HepG2 (cell line): ENCODE results near the gene KRTCAP2. TPM values are rescaled to one million over a fixed set of nuclear protein-coding genes. Genes with fewer than 3 reads are reported as not detected.
A peak's percentile ranks its signal among the peaks of the same experiment; 100 is the strongest.

ENCODE experiments used
- ARHGAP35 ChIP-seq: sonication (generic); formaldehyde crosslinking; IDR thresholded peaks from 2 replicates; pipeline ENCODE4 v1.9.0; 2022; ENCODE audit warnings: mild to moderate bottlenecking, inconsistent platforms, moderate library complexity, missing genetic modification reagents, borderline replicate concordance
- ASH2L ChIP-seq: fragments of 300-600, 200-600 bp; sonication (generic); IDR thresholded peaks from 2 replicates; pipeline ENCODE4 v1.7.0; 2017; ENCODE audit warnings: low read depth, mild to moderate bottlenecking, moderate library complexity, mixed read lengths, low read length; ENCODE audit not compliant: insufficient read length
- BCL3 ChIP-seq: sonication (generic); formaldehyde crosslinking; IDR thresholded peaks from 2 replicates; pipeline ENCODE4 v1.5.1; 2020; ENCODE audit warnings: mild to moderate bottlenecking, missing genetic modification reagents, moderate library complexity
- CREB1 ChIP-seq, 2 experiments: fragments of 450-650 bp in 1 of 2; IDR thresholded peaks; 2 replicates each; pipeline ENCODE4 v1.6.1; 2016 to 2017; ENCODE audit warnings: control low read depth in 1 of 2, mild to moderate bottlenecking in 1 of 2, missing compliant biosample characterization in 1 of 2, missing genetic modification characterization in 1 of 2
- FOXO4 ChIP-seq: sonication (generic); formaldehyde crosslinking; conservative IDR thresholded peaks from 2 replicates; pipeline ENCODE4 v1.8.1; 2023; ENCODE audit warnings: missing genetic modification reagents
- HMG20B ChIP-seq: conservative IDR thresholded peaks from 2 replicates; pipeline ENCODE4 v1.6.1; 2016; ENCODE audit warnings: missing genetic modification reagents, missing compliant biosample characterization
- HNRNPK ChIP-seq: fragments of 200-400 bp; formaldehyde crosslinking; IDR thresholded peaks from 2 replicates; pipeline ENCODE4 v1.6.1; 2018; ENCODE audit warnings: low read length, low read depth, moderate library complexity, mild to moderate bottlenecking; ENCODE audit not compliant: poor library complexity, severe bottlenecking
- HNRNPLL ChIP-seq: fragments of 200-400 bp; formaldehyde crosslinking; IDR thresholded peaks from 2 replicates; pipeline ENCODE4 v1.6.1; 2017; ENCODE audit warnings: mild to moderate bottlenecking, low read depth, low read length; ENCODE audit not compliant: poor library complexity, severe bottlenecking
- MAFF ChIP-seq: IDR thresholded peaks from 2 replicates; pipeline ENCODE4 v1.6.1; 2011; ENCODE audit warnings: low read depth, low read length, improper control_type of control experiment
- RNF2 ChIP-seq: fragments of 450-650 bp; conservative IDR thresholded peaks from 2 replicates; pipeline ENCODE4 v1.6.1; 2016; ENCODE audit warnings: low read depth
- SIX1 ChIP-seq: sonication (generic); formaldehyde crosslinking; IDR thresholded peaks from 2 replicates; pipeline ENCODE4 v1.4.0; 2020; ENCODE audit warnings: missing genetic modification reagents, borderline replicate concordance
- SYNCRIP ChIP-seq: fragments of 200-400 bp; formaldehyde crosslinking; IDR thresholded peaks from 2 replicates; pipeline ENCODE4 v1.6.1; 2018; ENCODE audit warnings: mild to moderate bottlenecking, low read depth, low read length; ENCODE audit not compliant: insufficient read depth
- YEATS2 ChIP-seq: sonication (generic); formaldehyde crosslinking; IDR thresholded peaks from 2 replicates; pipeline ENCODE4 v1.4.0; 2020; ENCODE audit warnings: missing genetic modification reagents, borderline replicate concordance
- ZNF550 ChIP-seq: sonication (generic); formaldehyde crosslinking; IDR thresholded peaks from 2 replicates; pipeline ENCODE4 v1.4.0; 2020; ENCODE audit warnings: mild to moderate bottlenecking, missing genetic modification reagents, borderline replicate concordance
- polyA plus RNA-seq, 8 experiments: library from polyadenylated mRNA; depleted of rRNA in 3 of 8; stranded (reverse) in 7 of 8; unstranded in 1 of 8; fragments of >200 nt; fragmentation: Illumina TruSeq in 4 of 8; extraction: Trizol in 4 of 8; gene quantifications; 2 replicates each; pipeline versions ENCODE4 v1.2.1 to v1.2.3, GENCODE V29; 2011 to 2016; ENCODE audit warnings: low read depth in 4 of 8, missing spikeins in 1 of 8, mixed read lengths in 1 of 8; ENCODE audit not compliant: insufficient read depth in 1 of 8
- total RNA-seq, 5 experiments: library from RNA; depleted of rRNA; stranded (reverse); fragments of >200 nt; fragmentation: Illumina TruSeq; extraction: Trizol; gene quantifications; 2 replicates each; pipeline ENCODE4 v1.2.3, GENCODE V29; 2016; ENCODE audit warnings: low read depth in 1 of 5
- TF ChIP-seq, protein P1 (sequence below): sonication (generic); formaldehyde crosslinking; IDR thresholded peaks from 2 replicates; pipeline ENCODE4 v1.4.0; 2020; ENCODE audit warnings: mild to moderate bottlenecking, missing genetic modification reagents
- TF ChIP-seq, protein P2 (sequence below): sonication (generic); formaldehyde crosslinking; IDR thresholded peaks from 2 replicates; pipeline ENCODE4 v1.5.0; 2020; ENCODE audit warnings: missing genetic modification reagents, mild to moderate bottlenecking, borderline replicate concordance
- TF ChIP-seq, protein P3 (sequence below): sonication (generic); formaldehyde crosslinking; IDR thresholded peaks from 2 replicates; pipeline ENCODE4 v1.5.0; 2020; ENCODE audit warnings: missing genetic modification reagents, mild to moderate bottlenecking, borderline replicate concordance

KRTCAP2 gene
- total and polyA plus RNA-seq, 2 of the 13 experiments (the other 11 are each of a cell fraction or from before 2014, with no cell fraction given) = 77.3 to 79.4 TPM

DNA sequence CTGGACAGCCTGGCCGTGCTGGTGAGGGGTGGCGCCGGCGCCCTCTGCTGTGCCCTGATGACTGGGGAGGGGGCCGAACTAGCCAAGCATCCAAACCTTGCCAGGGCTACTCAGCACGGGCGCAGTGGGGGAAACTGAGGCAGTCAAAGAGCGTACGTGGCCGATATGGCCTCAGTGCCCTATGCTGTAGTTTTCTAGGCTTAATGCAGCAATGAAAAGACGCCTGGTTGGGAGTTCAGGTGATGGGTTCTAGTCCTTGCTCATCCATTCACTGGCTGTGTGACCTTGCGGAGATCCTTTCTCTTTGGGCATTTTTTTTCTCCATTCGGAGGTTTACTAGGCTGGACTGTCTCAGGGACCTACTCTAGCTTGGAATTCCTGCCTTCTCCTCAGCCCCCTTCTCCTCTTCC is 36.2 kb upstream of the KRTCAP2 start (continued):
- TF ChIP-seq CREB1 (IDR thresholded peaks at IDR 0.05) (no peak), CREB1 (CRISPR knock-in tag; IDR thresholded peaks at IDR 0.05) (no peak), BCL3 (CRISPR knock-in tag) (no peak), ZNF550 (no peak), ASH2L (peak; percentile 78), SIX1 (CRISPR knock-in tag) (no peak), HMG20B (CRISPR knock-in tag) (no peak), ARHGAP35 (CRISPR knock-in tag) (no peak), MAFF (no peak), HNRNPK (no peak), YEATS2 (CRISPR knock-in tag) (no peak), SYNCRIP (no peak), HNRNPLL (no peak), RNF2 (no peak), FOXO4 (CRISPR knock-in tag) (no peak)
- TF ChIP-seq, protein P1, sequence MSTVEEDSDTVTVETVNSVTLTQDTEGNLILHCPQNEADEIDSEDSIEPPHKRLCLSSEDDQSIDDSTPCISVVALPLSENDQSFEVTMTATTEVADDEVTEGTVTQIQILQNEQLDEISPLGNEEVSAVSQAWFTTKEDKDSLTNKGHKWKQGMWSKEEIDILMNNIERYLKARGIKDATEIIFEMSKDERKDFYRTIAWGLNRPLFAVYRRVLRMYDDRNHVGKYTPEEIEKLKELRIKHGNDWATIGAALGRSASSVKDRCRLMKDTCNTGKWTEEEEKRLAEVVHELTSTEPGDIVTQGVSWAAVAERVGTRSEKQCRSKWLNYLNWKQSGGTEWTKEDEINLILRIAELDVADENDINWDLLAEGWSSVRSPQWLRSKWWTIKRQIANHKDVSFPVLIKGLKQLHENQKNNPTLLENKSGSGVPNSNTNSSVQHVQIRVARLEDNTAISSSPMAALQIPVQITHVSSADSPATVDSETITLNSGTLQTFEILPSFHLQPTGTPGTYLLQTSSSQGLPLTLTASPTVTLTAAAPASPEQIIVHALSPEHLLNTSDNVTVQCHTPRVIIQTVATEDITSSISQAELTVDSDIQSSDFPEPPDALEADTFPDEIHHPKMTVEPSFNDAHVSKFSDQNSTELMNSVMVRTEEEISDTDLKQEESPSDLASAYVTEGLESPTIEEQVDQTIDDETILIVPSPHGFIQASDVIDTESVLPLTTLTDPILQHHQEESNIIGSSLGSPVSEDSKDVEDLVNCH = no peak
- TF ChIP-seq, protein P2, sequence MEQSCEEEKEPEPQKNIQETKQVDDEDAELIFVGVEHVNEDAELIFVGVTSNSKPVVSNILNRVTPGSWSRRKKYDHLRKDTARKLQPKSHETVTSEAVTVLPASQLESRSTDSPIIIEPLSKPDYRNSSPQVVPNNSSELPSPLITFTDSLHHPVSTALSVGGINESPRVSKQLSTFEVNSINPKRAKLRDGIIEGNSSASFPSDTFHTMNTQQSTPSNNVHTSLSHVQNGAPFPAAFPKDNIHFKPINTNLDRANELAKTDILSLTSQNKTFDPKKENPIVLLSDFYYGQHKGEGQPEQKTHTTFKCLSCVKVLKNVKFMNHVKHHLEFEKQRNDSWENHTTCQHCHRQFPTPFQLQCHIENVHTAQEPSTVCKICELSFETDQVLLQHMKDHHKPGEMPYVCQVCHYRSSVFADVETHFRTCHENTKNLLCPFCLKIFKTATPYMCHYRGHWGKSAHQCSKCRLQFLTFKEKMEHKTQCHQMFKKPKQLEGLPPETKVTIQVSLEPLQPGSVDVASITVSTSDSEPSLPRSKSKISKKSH = 0 out of 2 replicates have a peak, but pooled peaks have one; percentile 27
- TF ChIP-seq, protein P3, sequence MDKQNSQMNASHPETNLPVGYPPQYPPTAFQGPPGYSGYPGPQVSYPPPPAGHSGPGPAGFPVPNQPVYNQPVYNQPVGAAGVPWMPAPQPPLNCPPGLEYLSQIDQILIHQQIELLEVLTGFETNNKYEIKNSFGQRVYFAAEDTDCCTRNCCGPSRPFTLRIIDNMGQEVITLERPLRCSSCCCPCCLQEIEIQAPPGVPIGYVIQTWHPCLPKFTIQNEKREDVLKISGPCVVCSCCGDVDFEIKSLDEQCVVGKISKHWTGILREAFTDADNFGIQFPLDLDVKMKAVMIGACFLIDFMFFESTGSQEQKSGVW = no peak
- TF ChIP-seq, all 625 proteins: peak for 40
